Endothelial cell of umbilical vein (primary cell): Measurements from ENCODE around the gene KIAA1549. TPM values are rescaled to one million over a fixed set of nuclear protein-coding genes. Genes with fewer than 3 reads are reported as not detected.

ENCODE experiments used
- BruUV-seq: library from RNA; stranded (reverse); fragments of 400-500 nt; replicated peaks from 2 replicates; lab custom pipeline; 2021; lab: Mats Ljungman, UMichigan
- CTCF ChIA-PET: fragments of 300-600, 350-600 bp; sonication (Branson Sonifier 250); formaldehyde crosslinking; loops from one replicate; lab custom pipeline; 2021; ENCODE audit warnings: antibody characterized with exemption, inconsistent platforms; lab: Charles Lee
- POLR2A ChIA-PET: fragments of 300-600, 350-600 bp; sonication (Branson Sonifier 250); formaldehyde crosslinking; loops from one replicate; lab custom pipeline; 2021; ENCODE audit warnings: antibody characterized with exemption, inconsistent platforms; lab: Charles Lee
- DNase-seq: peaks from one replicate; pipeline ENCODE4 v3.0.0-alpha.2; 2011; ENCODE audit warnings: low read depth, low spot score
- FAIRE-seq: peaks from 2 replicates; lab custom pipeline; 2011; peaks lifted over from hg19 to GRCh38; lab: Jason Lieb, UNC
- H2AFZ ChIP-seq: 2 replicates; pipeline ENCODE4 v1.6.0; 2012; ENCODE audit warnings: low read depth, low read length, control low read depth, inconsistent platforms
- H3K27ac ChIP-seq: 2 replicates; pipeline ENCODE4 v1.5.1; 2011; ENCODE audit warnings: low read depth, mild to moderate bottlenecking, control low read depth, low read length, moderate library complexity; ENCODE audit not compliant: insufficient read depth
- H3K27me3 ChIP-seq, 2 experiments: 2 replicates each; pipeline versions ENCODE4 v1.6.0 to v1.6.1; 2011; ENCODE audit warnings: low read length in 2 of 2, mixed read lengths in 1 of 2; ENCODE audit not compliant: control insufficient read depth in 2 of 2, insufficient read depth in 2 of 2
- H3K36me3 ChIP-seq, 2 experiments: 2 replicates in 1 of 2; 3 replicates in 1 of 2; pipeline ENCODE4 v1.5.1; 2011; ENCODE audit warnings: low read length in 2 of 2, mild to moderate bottlenecking in 1 of 2, moderate library complexity in 1 of 2; ENCODE audit not compliant: control insufficient read depth in 2 of 2, insufficient read depth in 2 of 2; ENCODE audit errors: extremely low read depth in 1 of 2
- H3K4me1 ChIP-seq: 3 replicates; pipeline ENCODE4 v1.5.1; 2011; ENCODE audit warnings: mild to moderate bottlenecking, low read length; ENCODE audit not compliant: control insufficient read depth, insufficient read depth; ENCODE audit errors: extremely low read depth
- H3K4me2 ChIP-seq: 2 replicates; pipeline ENCODE4 v1.6.1; 2011; ENCODE audit warnings: low read length, control low read depth, mixed read lengths; ENCODE audit not compliant: insufficient read depth
- H3K4me3 ChIP-seq, 3 experiments: fragments of 200-600 bp in 1 of 3; sonication (generic), shearing (Covaris generic) in 1 of 3; replicated peaks in 1 of 3; 2 replicates each; pipeline ENCODE4 v1.5.1; 2011 to 2016; ENCODE audit warnings: control low read depth in 3 of 3, low read length in 3 of 3, mild to moderate bottlenecking in 2 of 3, inconsistent platforms in 1 of 3, low read depth in 1 of 3, moderate library complexity in 1 of 3; ENCODE audit not compliant: insufficient read depth in 1 of 3
- H3K79me2 ChIP-seq: 2 replicates; pipeline ENCODE4 v1.6.0; 2012; ENCODE audit warnings: low read length, inconsistent platforms; ENCODE audit not compliant: control insufficient read depth, insufficient read depth
- H3K9ac ChIP-seq: replicated peaks from 2 replicates; pipeline ENCODE3; 2011; ENCODE audit warnings: low read length, control low read depth; ENCODE audit not compliant: insufficient read depth; ENCODE audit errors: extremely low read depth
- H3K9me1 ChIP-seq: replicated peaks from 3 replicates; pipeline ENCODE4 v1.6.0; 2011; ENCODE audit warnings: mild to moderate bottlenecking, low read length; ENCODE audit not compliant: control insufficient read depth, insufficient read depth; ENCODE audit errors: extremely low read depth
- H3K9me3 ChIP-seq: replicated peaks from 2 replicates; pipeline ENCODE4 v1.5.1; 2012; ENCODE audit warnings: low read length, inconsistent platforms; ENCODE audit not compliant: control insufficient read depth, insufficient read depth
- H4K20me1 ChIP-seq: replicated peaks from 2 replicates; pipeline ENCODE3; 2011; ENCODE audit warnings: mild to moderate bottlenecking, low read length; ENCODE audit not compliant: control insufficient read depth, insufficient read depth; ENCODE audit errors: extremely low read depth
- CTCF ChIP-seq, 2 donors: IDR thresholded peaks; 1 replicate in 1 of 2; 2 replicates in 1 of 2; pipeline ENCODE4 v1.5.1; 2011; ENCODE audit warnings: low read length in 2 of 2, mild to moderate bottlenecking in 2 of 2, moderate library complexity in 2 of 2, control low read depth in 1 of 2, inconsistent platforms in 1 of 2, low read depth in 1 of 2; ENCODE audit not compliant: insufficient read depth in 1 of 2; ENCODE audit errors: extremely low read depth in 1 of 2
- EZH2 ChIP-seq: IDR thresholded peaks from 2 replicates; pipeline ENCODE4 v1.6.1; 2012; ENCODE audit warnings: borderline replicate concordance, low read depth, mild to moderate bottlenecking, moderate library complexity, low read length, inconsistent platforms; ENCODE audit not compliant: severe bottlenecking
- FOS ChIP-seq: IDR thresholded peaks from 2 replicates; pipeline ENCODE4 v1.6.1; 2011; ENCODE audit warnings: mild to moderate bottlenecking, low read length, moderate library complexity, borderline replicate concordance; ENCODE audit not compliant: insufficient read depth
- GATA2 ChIP-seq: IDR thresholded peaks from 2 replicates; pipeline ENCODE4 v1.7.0; 2011; ENCODE audit warnings: low read depth, mild to moderate bottlenecking, moderate library complexity, mixed read lengths, low read length; ENCODE audit not compliant: insufficient read length, insufficient read depth
- JUN ChIP-seq: IDR thresholded peaks from 2 replicates; pipeline ENCODE4 v1.6.1; 2011; ENCODE audit warnings: borderline replicate concordance, low read depth; ENCODE audit not compliant: insufficient read length, insufficient read depth
- MAX ChIP-seq: IDR thresholded peaks from 2 replicates; pipeline ENCODE4 v1.6.1; 2011; ENCODE audit not compliant: insufficient read depth, insufficient read length
- MYC ChIP-seq: IDR thresholded peaks from one replicate; pipeline ENCODE4 v1.6.1; 2011; ENCODE audit warnings: mild to moderate bottlenecking, low read depth, low read length
- POLR2A ChIP-seq: IDR thresholded peaks from 2 replicates; pipeline ENCODE4 v1.6.1; 2012; ENCODE audit warnings: low read depth, mild to moderate bottlenecking, control low read depth, low read length
- POLR2AphosphoS5 ChIP-seq: IDR thresholded peaks from 2 replicates; pipeline ENCODE4 v1.6.1; 2012; ENCODE audit warnings: low read depth, mild to moderate bottlenecking, control low read depth, low read length, moderate library complexity; ENCODE audit not compliant: insufficient read depth
- dilution Hi-C: fragments of 300-500 bp; cut with MboI; formaldehyde crosslinking; loops from one replicate; pipeline ENCODE4 v1.15.0; 2019; ENCODE audit warnings: low sequenced_read_pairs; ENCODE audit not compliant: extremely low pct_ligation_motif_present
- intact Hi-C: fragments of 100-400 bp; cut with micrococcal nuclease; formaldehyde crosslinking; loops from one replicate; pipeline ENCODE4 v1.10.0; 2022
- polyA plus RNA-seq, 4 experiments: library from polyadenylated mRNA; depleted of rRNA in 3 of 4; stranded (reverse) in 3 of 4; unstranded in 1 of 4; fragments of >200 nt; gene quantifications; 2 replicates each; pipeline versions ENCODE4 v1.2.1 to v1.2.3, GENCODE V29; 2011 to 2012; ENCODE audit warnings: missing spikeins in 1 of 4
- total RNA-seq: library from RNA; stranded (reverse); gene quantifications from 2 replicates; pipeline ENCODE4 v1.2.3, GENCODE V29; 2021

Gene KIAA1549
- total and polyA plus RNA-seq, 2 donors (not counting 3 experiments of a cell fraction or from before 2014, with no cell fraction given) = 4.6 to 10.9 TPM

GRCh38 chr7:138961159-138961558, 20.0 kb downstream of the KIAA1549 start:
- H2AFZ ChIP-seq = no peak overlapping the region
- ChIA-PET CTCF (interaction anchor here (0.7 to 1.7 kb wide), 2 partner anchors 41 to 75 kb away, joined by 3 to 12 read pairs; no protein-coding TSS in a partner anchor), POLR2A (no interaction called here)
- no peak for FAIRE-seq
- H3K9ac ChIP-seq = no peak overlapping the region
- no peak overlapping the region for H3K4me2 ChIP-seq
- no peak overlapping the region for H3K27ac ChIP-seq
- no peaks in the 10 kb centered on the region for H3K36me3 ChIP-seq
- no peaks in the 10 kb centered on the region for H3K9me1 ChIP-seq
- dilution Hi-C loops = no loop called here
- peaks cover 25% of the 10 kb centered on the region for H3K79me2 ChIP-seq
- no peak overlapping the region for H3K4me3 ChIP-seq
- intact Hi-C loops = no loop called here
- no TSS peak for BruUV-seq
- peaks cover 4% of the 10 kb centered on the region for H3K4me1 ChIP-seq
- DNase-seq = peak; percentile 39
- TF ChIP-seq POLR2A (no peak), JUN (no peak), MAX (no peak), EZH2 (no peak), CTCF (IDR thresholded peaks at IDR 0.05; ENCODE audit: extremely low read depth in 1 of 2, insufficient read depth in 1 of 2, low read depth in 1 of 2, low read length in 2 of 2) (no peak), FOS (no peak), MYC (no peak), POLR2AphosphoS5 (no peak), GATA2 (no peak)
- no peaks in the 10 kb centered on the region for H3K27me3 ChIP-seq
- H4K20me1 ChIP-seq = no peaks in the 10 kb centered on the region
- H3K9me3 ChIP-seq = no peaks in the 10 kb centered on the region
